Liver (tissue), 9 donors: ENCODE measurements around the gene MRPS35. TPM values are rescaled to one million over a fixed set of nuclear protein-coding genes. Genes with fewer than 3 reads are reported as not detected.

ENCODE experiments used
- DNase-seq: peaks from one replicate; pipeline ENCODE4 v3.0.0-alpha.2; 2017; ENCODE audit warnings: low spot score
- H3K27ac ChIP-seq, 2 donors: one replicate each; pipeline ENCODE4 v1.7.0; 2013; ENCODE audit warnings: inconsistent platforms in 2 of 2, low read length in 2 of 2, control low read depth in 1 of 2, low read depth in 1 of 2, mild to moderate bottlenecking in 1 of 2
- H3K27me3 ChIP-seq, 4 donors: one replicate each; pipeline versions ENCODE4 v1.6.1 to v1.7.0; 2013; ENCODE audit warnings: low read length in 3 of 4, inconsistent platforms in 1 of 4, mild to moderate bottlenecking in 1 of 4, moderate library complexity in 1 of 4; ENCODE audit not compliant: control insufficient read depth in 4 of 4, insufficient read depth in 4 of 4
- H3K36me3 ChIP-seq, 4 donors: one replicate each; pipeline versions ENCODE4 v1.6.1 to v1.7.0; 2013; ENCODE audit warnings: low read length in 3 of 4, mild to moderate bottlenecking in 3 of 4, low read depth in 1 of 4, moderate library complexity in 1 of 4; ENCODE audit not compliant: control insufficient read depth in 4 of 4, insufficient read depth in 3 of 4
- H3K4me1 ChIP-seq, 4 donors: one replicate each; pipeline versions ENCODE4 v1.6.1 to v1.7.0; 2013; ENCODE audit warnings: low read length in 3 of 4, mild to moderate bottlenecking in 3 of 4, moderate library complexity in 1 of 4; ENCODE audit not compliant: control insufficient read depth in 4 of 4, insufficient read depth in 4 of 4
- H3K4me3 ChIP-seq, 3 donors: one replicate each; pipeline versions ENCODE4 v1.6.1 to v1.7.0; 2013; ENCODE audit warnings: low read length in 3 of 3, control low read depth in 1 of 3, low read depth in 1 of 3, mild to moderate bottlenecking in 1 of 3
- H3K9ac ChIP-seq, 2 donors: one replicate each; pipeline ENCODE4 v1.7.0; 2013; ENCODE audit warnings: low read length in 2 of 2, mild to moderate bottlenecking in 2 of 2, moderate library complexity in 2 of 2, control low read depth in 1 of 2, low read depth in 1 of 2
- H3K9me3 ChIP-seq, 4 donors: one replicate each; pipeline versions ENCODE4 v1.6.1 to v1.7.0; 2013; ENCODE audit warnings: low read length in 3 of 4; ENCODE audit not compliant: control insufficient read depth in 4 of 4
- FOXA2 ChIP-seq: IDR thresholded peaks from 2 replicates; pipeline ENCODE4 v1.6.1; 2016; ENCODE audit warnings: antibody characterized with exemption
- GABPA ChIP-seq, 2 donors: IDR thresholded peaks in 1 of 2; conservative IDR thresholded peaks in 1 of 2; 2 replicates each; pipeline ENCODE4 v1.6.1; 2016; ENCODE audit warnings: antibody characterized with exemption in 2 of 2, mild to moderate bottlenecking in 1 of 2, moderate library complexity in 1 of 2
- HNF4A ChIP-seq, 2 donors: conservative IDR thresholded peaks; 2 replicates each; pipeline ENCODE4 v1.6.1; 2016; ENCODE audit warnings: antibody characterized with exemption in 2 of 2, mild to moderate bottlenecking in 2 of 2
- HNF4G ChIP-seq: IDR thresholded peaks from 2 replicates; pipeline ENCODE4 v1.6.1; 2016; ENCODE audit warnings: antibody characterized with exemption
- JUND ChIP-seq, 2 donors: IDR thresholded peaks; 2 replicates each; pipeline ENCODE4 v1.6.1; 2016; ENCODE audit warnings: antibody characterized with exemption in 2 of 2
- NR2F2 ChIP-seq: IDR thresholded peaks from 2 replicates; pipeline ENCODE4 v1.6.1; 2016; ENCODE audit warnings: antibody characterized with exemption
- RAD21 ChIP-seq, 2 donors: IDR thresholded peaks; 2 replicates each; pipeline ENCODE4 v1.6.1; 2016; ENCODE audit warnings: antibody characterized with exemption in 2 of 2, mild to moderate bottlenecking in 2 of 2
- RXRA ChIP-seq, 2 donors: IDR thresholded peaks; 2 replicates each; pipeline ENCODE4 v1.6.1; 2017 to 2018; ENCODE audit warnings: antibody characterized with exemption in 2 of 2, mild to moderate bottlenecking in 1 of 2
- SP1 ChIP-seq: IDR thresholded peaks from 2 replicates; pipeline ENCODE4 v1.6.1; 2018; ENCODE audit warnings: antibody characterized with exemption, mild to moderate bottlenecking
- TAF1 ChIP-seq: conservative IDR thresholded peaks from 2 replicates; pipeline ENCODE4 v1.6.1; 2016; ENCODE audit warnings: antibody characterized with exemption, mild to moderate bottlenecking
- YY1 ChIP-seq: IDR thresholded peaks from 2 replicates; pipeline ENCODE4 v1.6.1; 2016; ENCODE audit warnings: antibody characterized with exemption, mild to moderate bottlenecking
- WGBS: extraction: QIAGEN DNeasy Blood & Tissue Kit; methylation state at CpG from one replicate; pipeline ENCODE4 v1.1.7; 2013; 5-methylcytosine and 5-hydroxymethylcytosine counted together
- polyA plus RNA-seq, 2 donors: library from polyadenylated mRNA; stranded (reverse) in 1 of 2; unstranded in 1 of 2; fragments of 200-250 nt in 1 of 2; fragments of >200 nt in 1 of 2; fragmentation: Nextera tagmentation in 1 of 2; extraction: Ambion mirVana in 1 of 2; gene quantifications; one replicate each; pipeline versions ENCODE4 v1.2.1 to v1.2.3, GENCODE V29; 2013 to 2015
- total RNA-seq, 2 donors: library from RNA; depleted of rRNA; stranded (reverse); fragments of >200 nt; gene quantifications; one replicate each; pipeline ENCODE4 v1.2.3, GENCODE V29; 2014
- TF ChIP-seq, protein P1 (sequence below): IDR thresholded peaks from 2 replicates; pipeline ENCODE4 v1.6.1; 2016; ENCODE audit warnings: antibody characterized with exemption
- TF ChIP-seq, protein P2 (sequence below): IDR thresholded peaks from 2 replicates; pipeline ENCODE4 v1.6.1; 2016; ENCODE audit warnings: antibody characterized with exemption
- TF ChIP-seq, protein P3 (sequence below): fragments of 150-350 bp; IDR thresholded peaks from 2 replicates; pipeline ENCODE4 v1.5.1; 2017; ENCODE audit warnings: improper control_type of control experiment, low read depth, low read length; ENCODE audit not compliant: missing input control
- TF ChIP-seq, protein P4 (sequence below): IDR thresholded peaks from 2 replicates; pipeline ENCODE4 v1.6.1; 2016; ENCODE audit warnings: antibody characterized with exemption, mild to moderate bottlenecking
- TF ChIP-seq, protein P5 (sequence below): IDR thresholded peaks from 2 replicates; pipeline ENCODE4 v1.6.1; 2016; ENCODE audit warnings: antibody characterized with exemption
- donor health status: healthy.
- donor health status: healthy.
- donor health status: healthy.
- donor health status: healthy.
- donor health status: healthy.

MRPS35 gene
- total and polyA plus RNA-seq, 4 donors, result 27.4 to 64.3 (median 49.4) TPM

DNA sequence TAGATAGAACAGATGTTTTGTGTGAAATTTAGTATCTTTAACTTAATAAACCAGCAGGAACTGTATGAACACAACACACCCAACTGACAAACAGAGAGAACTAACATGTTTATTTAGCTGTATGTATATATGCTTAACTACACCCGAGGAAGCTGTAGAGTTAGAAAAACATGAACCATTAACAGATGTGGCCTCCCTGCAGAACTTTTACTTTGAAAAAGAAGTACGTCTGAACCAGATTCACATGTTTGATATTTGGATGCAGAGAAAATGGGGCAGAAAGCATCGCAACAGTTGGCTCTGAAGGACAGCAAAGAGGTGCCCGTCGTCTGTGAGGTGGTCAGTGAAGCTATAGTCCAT lies 14.4 kb upstream of the MRPS35 start, which contains the start of gene REP15 (continued):
- TF ChIP-seq, protein P1, sequence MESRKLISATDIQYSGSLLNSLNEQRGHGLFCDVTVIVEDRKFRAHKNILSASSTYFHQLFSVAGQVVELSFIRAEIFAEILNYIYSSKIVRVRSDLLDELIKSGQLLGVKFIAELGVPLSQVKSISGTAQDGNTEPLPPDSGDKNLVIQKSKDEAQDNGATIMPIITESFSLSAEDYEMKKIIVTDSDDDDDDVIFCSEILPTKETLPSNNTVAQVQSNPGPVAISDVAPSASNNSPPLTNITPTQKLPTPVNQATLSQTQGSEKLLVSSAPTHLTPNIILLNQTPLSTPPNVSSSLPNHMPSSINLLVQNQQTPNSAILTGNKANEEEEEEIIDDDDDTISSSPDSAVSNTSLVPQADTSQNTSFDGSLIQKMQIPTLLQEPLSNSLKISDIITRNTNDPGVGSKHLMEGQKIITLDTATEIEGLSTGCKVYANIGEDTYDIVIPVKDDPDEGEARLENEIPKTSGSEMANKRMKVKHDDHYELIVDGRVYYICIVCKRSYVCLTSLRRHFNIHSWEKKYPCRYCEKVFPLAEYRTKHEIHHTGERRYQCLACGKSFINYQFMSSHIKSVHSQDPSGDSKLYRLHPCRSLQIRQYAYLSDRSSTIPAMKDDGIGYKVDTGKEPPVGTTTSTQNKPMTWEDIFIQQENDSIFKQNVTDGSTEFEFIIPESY, result no peak
- TF ChIP-seq TAF1, result no peak
- TF ChIP-seq, protein P2, sequence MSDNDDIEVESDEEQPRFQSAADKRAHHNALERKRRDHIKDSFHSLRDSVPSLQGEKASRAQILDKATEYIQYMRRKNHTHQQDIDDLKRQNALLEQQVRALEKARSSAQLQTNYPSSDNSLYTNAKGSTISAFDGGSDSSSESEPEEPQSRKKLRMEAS, result no peak

DNA sequence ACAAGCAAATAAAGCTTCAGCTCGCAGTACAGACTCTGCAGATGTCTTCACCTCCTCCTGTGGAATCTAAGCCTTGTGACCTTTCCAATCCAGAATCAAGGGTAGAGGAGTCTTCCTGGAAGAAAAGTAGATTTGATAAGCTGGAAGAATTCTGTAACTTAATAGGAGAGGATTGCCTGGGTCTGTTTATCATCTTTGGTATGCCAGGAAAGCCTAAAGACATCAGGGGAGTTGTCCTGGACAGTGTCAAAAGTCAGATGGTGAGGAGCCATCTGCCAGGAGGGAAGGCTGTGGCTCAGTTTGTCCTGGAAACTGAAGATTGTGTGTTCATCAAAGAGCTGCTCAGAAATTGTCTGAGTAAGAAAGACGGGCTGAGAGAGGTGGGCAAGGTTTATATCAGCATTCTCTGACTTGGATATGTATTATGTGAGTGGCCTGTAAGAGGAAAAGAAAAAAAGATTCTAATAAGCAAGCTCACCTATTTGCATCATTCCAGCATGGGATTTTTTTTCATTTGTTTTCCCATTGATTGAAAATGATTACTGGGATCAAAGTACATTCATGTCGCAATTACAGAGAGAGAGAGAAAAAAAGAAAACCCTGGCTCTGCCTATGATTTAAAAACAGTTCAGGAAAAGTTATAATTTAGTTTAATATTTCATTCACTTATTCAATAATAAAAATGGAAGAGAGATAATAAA lies 13.6 kb upstream of the MRPS35 start:
- 38% methylated on average over 3 of the region's 3 CpGs for WGBS
- H3K9ac ChIP-seq, result peak overlapping the region in 1 of 2 donors; percentile 46

More for the DNA sequence above, 13.6 kb upstream of the MRPS35 start:
- Histone ChIP-seq H3K36me3 (peaks cover 0 to 17% (median 13%) of the 10 kb centered on the region in 4 donors), H3K9me3 (no peaks in the 10 kb centered on the region), H3K27me3 (no peaks in the 10 kb centered on the region), H3K27ac (peak overlapping the region; percentile 56 to 78), H3K4me1 (peaks cover 0 to 38% (median 22%) of the 10 kb centered on the region in 4 donors), H3K4me3 (no peak overlapping the region)
- DNase-seq, result no peak
- TF ChIP-seq HNF4G, result peak; percentile 72
- TF ChIP-seq NR2F2, result no peak
- peak; percentile 7 to 8 for TF ChIP-seq RAD21 (IDR thresholded peaks at IDR 0.05)
- TF ChIP-seq JUND (IDR thresholded peaks at IDR 0.05), result peak; percentile 36 to 62
- TF ChIP-seq, protein P3, sequence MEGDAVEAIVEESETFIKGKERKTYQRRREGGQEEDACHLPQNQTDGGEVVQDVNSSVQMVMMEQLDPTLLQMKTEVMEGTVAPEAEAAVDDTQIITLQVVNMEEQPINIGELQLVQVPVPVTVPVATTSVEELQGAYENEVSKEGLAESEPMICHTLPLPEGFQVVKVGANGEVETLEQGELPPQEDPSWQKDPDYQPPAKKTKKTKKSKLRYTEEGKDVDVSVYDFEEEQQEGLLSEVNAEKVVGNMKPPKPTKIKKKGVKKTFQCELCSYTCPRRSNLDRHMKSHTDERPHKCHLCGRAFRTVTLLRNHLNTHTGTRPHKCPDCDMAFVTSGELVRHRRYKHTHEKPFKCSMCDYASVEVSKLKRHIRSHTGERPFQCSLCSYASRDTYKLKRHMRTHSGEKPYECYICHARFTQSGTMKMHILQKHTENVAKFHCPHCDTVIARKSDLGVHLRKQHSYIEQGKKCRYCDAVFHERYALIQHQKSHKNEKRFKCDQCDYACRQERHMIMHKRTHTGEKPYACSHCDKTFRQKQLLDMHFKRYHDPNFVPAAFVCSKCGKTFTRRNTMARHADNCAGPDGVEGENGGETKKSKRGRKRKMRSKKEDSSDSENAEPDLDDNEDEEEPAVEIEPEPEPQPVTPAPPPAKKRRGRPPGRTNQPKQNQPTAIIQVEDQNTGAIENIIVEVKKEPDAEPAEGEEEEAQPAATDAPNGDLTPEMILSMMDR, result no peak
- no peak for TF ChIP-seq FOXA2
- TF ChIP-seq, protein P4, sequence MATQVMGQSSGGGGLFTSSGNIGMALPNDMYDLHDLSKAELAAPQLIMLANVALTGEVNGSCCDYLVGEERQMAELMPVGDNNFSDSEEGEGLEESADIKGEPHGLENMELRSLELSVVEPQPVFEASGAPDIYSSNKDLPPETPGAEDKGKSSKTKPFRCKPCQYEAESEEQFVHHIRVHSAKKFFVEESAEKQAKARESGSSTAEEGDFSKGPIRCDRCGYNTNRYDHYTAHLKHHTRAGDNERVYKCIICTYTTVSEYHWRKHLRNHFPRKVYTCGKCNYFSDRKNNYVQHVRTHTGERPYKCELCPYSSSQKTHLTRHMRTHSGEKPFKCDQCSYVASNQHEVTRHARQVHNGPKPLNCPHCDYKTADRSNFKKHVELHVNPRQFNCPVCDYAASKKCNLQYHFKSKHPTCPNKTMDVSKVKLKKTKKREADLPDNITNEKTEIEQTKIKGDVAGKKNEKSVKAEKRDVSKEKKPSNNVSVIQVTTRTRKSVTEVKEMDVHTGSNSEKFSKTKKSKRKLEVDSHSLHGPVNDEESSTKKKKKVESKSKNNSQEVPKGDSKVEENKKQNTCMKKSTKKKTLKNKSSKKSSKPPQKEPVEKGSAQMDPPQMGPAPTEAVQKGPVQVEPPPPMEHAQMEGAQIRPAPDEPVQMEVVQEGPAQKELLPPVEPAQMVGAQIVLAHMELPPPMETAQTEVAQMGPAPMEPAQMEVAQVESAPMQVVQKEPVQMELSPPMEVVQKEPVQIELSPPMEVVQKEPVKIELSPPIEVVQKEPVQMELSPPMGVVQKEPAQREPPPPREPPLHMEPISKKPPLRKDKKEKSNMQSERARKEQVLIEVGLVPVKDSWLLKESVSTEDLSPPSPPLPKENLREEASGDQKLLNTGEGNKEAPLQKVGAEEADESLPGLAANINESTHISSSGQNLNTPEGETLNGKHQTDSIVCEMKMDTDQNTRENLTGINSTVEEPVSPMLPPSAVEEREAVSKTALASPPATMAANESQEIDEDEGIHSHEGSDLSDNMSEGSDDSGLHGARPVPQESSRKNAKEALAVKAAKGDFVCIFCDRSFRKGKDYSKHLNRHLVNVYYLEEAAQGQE, result no peak
- TF ChIP-seq TAF1, result no peak
- TF ChIP-seq, protein P5, sequence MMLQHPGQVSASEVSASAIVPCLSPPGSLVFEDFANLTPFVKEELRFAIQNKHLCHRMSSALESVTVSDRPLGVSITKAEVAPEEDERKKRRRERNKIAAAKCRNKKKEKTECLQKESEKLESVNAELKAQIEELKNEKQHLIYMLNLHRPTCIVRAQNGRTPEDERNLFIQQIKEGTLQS, result peak; percentile 84
- no peak for TF ChIP-seq GABPA (IDR thresholded peaks at IDR 0.05 in 1 of 2, conservative IDR thresholded peaks at IDR 0.05 in 1 of 2)
- TF ChIP-seq SP1, result peak; percentile 57
- TF ChIP-seq HNF4A (conservative IDR thresholded peaks at IDR 0.05), result peak; percentile 92 to 94
- TF ChIP-seq RXRA (IDR thresholded peaks at IDR 0.05), result peak in 1 of 2 donors; percentile 44
- TF ChIP-seq, protein P2, result peak; percentile 44
- TF ChIP-seq YY1, result peak; percentile 35
